Right lobe of liver (tissue), 4 donors: ENCODE data around the gene FAM25G.
"Not testable (repeated sequence)": the region's sequence is repeated elsewhere in the genome, so short reads cannot be mapped to it uniquely, and the experiment has no call there.

Experiments used
- CTCF ChIP-seq, 4 donors: fragments of 200-600 bp in 3 of 4; fragments of 450-650 bp in 1 of 4; IDR thresholded peaks; one replicate each; pipeline versions ENCODE4 v1.5.1 to v1.8.0; 2016 to 2022; ENCODE audit warnings: antibody characterized with exemption in 4 of 4, mild to moderate bottlenecking in 2 of 4
- POLR2A ChIP-seq: fragments of 450-650 bp; IDR thresholded peaks from one replicate; pipeline ENCODE4 v1.6.1; 2017; ENCODE audit warnings: antibody characterized with exemption, mild to moderate bottlenecking
- donor health status: DM: no; HTN: no; CAD: no.
- donor health status: DM: no; HTN: no; CAD: no.
- donor health status: DM: no; HTN: yes; CAD: no.

DNA sequence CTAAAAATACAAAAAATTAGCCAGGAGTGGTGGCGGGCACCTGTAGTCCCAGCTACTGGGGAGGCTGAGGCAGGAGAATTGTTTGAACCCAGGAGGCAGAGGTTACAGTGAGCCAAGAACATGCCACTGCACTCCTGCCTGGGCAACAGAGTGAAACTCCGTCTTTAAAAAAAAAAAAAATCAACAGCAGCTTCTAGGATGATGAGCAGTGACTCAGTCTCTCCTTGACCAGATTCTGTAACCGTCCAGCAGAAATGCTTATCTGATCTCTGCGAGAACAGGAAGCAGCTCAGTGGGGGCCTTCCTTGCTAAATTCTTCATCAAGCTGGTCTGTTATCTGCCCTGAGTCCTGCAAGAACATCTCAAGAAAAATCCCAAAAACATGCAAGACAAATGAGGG is 5.6 kb downstream of the FAM25G start:
- not testable (repeated sequence) for TF ChIP-seq CTCF (IDR thresholded peaks at IDR 0.05); POLR2A
